Activated CD4-positive, CD25-positive, alpha-beta regulatory T cell treated with anti-CD3 and anti-CD28 coated beads, Interleukin-2, amount 50 U/mL, for 24 hours (primary cell): ENCODE results near the gene FNIP1.
A peak's percentile ranks its signal among the peaks of the same experiment; 100 is the strongest.
"Not testable (repeated sequence)": the region's sequence is repeated elsewhere in the genome, so short reads cannot be mapped to it uniquely, and the experiment has no call there.

Experiments
- ATAC-seq, 2 donors: fragments of 150-1000 bp; cut with Tn5 transposase; one replicate each; pipeline ENCODE4 v1.10.0; 2021; ENCODE audit warnings: mild to moderate bottlenecking in 1 of 2, moderate library complexity in 1 of 2

The FNIP1 gene

DNA sequence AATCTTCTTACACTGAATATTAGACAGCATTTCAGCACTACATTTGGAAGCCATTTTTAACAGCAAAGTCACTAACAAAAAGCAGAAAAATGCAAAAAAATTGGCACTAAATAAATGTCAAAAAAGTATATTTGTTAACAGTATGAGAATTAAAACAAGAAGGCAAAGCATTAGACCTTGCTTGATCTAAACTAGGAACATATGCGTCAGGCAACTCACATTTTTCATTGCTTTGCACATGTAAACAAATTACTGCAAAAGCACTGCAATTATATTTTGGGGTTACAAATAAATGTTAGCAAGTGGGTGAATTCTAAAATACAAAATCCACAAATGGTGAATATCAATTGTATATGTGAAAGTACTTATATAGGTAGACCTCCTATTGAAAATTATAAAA is 112.8 kb downstream of the FNIP1 start:
- ATAC-seq = no peak

DNA sequence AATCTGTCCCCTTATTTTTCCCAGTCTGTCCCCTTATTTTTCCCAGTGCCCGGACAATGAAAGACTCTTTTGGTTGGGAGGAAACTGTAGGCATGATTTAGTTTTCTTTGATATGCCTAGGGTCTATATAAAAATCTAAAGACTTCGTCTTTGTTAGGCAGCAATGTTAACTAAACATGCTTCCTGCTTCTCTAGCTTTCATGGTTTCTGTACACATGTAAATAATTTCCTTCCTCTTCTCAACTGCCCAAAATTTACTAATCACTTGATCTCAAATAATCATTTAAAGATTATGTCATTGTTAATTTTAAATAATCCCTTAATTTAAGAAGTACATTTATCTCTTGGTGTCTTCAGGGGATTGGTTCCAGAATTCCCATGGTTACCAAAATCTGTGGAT is 114.0 kb downstream of the FNIP1 start:
- ATAC-seq = no peak

DNA sequence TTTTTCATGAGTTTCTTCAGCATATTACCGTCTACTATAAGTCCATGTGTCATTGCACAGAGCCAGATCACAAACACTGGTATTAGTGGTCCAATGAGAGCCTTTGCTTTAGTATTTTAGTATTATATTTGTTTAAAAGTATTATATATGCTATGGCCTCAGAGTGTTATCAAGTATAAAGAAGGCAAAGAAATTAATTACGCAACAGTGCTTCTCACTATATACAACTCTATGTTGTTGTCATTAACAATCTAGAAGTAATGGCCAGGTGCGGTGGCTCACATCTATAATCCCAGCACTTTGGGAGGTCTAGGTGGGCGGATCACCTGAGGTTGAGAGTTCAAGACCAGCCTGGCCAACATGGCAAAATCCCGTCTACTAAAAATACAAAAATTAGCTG is 114.6 kb downstream of the FNIP1 start:
- ATAC-seq = no peak

DNA sequence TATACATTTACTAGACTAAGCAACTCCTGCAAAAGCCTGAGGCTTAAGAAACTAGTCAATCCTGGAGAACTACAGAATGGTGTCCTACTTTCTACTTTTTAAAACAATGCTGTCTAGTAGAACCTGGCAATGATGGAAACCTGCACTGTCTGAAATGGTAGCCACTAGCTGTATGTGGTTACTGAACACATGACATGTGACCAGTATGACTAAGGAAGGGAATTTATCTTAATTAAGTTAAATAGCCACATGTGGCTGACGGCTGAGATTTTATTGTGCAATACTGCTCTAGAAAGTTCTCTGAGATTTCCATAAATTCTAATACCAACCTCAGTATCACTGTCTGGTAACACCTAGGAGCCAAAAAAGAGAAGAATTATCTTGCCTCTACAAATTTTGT is 116.9 kb downstream of the FNIP1 start:
- no peak for ATAC-seq

DNA sequence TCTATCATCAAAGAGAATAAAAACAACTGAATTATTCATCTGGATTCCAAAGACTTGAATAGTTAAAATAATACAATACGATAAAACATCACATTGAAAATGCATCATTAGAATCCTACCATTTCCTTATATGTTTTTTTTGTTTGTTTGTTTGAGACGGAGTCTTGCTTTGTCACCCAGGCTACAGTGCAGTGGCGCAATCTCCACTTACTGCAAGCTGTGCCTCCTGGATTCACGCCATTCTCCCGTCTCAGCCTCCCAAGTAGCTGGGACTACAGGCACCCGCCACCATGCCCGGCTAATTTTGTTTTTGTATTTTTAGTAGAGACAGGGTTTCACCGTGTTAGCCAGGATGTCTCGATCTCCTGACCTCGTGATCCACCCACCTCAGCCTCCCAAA is 118.5 kb downstream of the FNIP1 start:
- ATAC-seq = not testable (repeated sequence)

DNA sequence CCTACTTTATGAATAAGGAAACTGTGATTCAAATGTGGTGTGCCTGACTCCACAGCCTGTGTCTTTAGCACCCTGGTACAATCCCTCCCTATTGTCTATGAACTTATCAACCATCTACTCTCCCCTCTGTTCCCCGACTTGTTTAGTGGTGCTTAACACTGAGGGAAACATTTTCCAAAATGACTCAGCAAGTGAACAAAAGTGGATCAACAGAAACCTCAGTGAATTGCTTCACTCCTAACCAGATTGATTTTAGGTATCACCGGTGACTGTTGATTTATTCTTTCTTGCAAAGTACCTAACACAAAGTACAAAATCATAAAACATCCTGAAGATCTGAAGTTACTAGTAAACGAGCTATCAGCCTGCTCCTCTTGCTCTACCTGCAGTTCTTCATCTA is 119.7 kb downstream of the FNIP1 start:
- no peak for ATAC-seq

DNA sequence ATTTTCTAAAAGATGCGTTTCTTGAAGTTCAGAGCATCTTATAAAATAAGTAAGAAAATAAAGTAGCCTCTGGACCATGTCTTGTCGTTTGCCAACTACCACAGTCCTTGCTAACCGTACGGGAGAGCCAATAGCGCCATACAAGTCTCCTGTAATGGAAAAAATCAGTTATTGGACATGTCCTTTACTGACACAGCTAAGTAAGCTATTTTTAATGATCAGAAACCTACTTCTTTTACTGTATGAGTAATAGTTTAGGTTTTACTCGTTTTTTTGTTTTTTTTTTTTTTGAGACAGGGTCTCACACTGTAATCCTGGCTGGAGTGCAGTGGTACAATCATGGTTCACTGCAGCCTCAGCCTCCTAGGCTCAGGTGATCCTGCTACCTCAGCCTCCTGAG is 124.0 kb downstream of the FNIP1 start:
- ATAC-seq = no peak

DNA sequence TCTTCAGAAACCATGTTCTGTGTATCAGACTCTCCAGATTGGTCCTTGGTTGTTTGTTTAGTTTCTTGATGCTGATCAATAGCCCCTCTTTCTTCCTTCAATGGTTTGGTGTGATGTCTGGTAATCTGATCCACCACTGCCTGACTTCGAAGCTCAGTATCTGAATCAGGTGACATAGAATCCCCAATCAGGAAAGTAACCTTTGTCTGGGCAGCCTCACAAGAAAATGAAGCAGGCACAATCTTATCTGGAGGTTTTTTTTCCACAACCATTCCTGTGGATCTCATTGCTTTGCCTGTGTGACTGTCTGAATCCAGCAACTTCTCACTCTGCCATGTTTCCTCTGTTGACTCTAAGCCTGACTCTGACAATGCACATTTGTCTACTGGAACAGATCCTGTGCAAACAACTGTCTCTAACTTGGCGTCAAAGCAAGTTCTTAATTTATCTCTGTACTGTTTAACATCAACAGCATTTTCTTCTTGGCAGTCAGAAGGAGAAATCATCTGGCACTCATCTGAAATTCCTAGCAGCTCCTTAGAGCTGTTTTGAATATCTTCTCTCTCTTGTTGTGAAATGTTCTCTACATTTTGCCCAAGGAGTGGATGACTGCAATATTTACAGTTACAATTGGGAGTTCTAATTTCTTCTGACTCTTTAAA is 124.7 kb downstream of the FNIP1 start:
- ATAC-seq = no peak

DNA sequence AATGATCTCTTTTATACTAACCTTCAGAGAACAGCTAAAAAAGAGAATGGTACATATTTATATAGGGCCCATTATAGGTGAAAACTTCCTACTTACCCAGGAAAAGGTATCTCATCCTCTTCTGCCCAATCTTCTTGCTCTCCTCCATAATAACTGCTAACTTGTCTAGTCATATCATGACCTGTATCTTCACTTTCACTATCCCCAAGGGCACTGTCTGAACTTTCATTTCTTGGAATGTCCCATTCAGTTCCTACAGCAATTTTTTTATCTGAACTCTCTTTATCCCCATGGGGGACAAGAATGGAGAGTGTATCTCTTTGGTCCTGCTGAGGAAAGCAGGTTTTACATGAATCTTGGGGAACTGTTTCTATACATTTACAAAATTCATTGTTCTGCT is 125.4 kb downstream of the FNIP1 start:
- no peak for ATAC-seq

DNA sequence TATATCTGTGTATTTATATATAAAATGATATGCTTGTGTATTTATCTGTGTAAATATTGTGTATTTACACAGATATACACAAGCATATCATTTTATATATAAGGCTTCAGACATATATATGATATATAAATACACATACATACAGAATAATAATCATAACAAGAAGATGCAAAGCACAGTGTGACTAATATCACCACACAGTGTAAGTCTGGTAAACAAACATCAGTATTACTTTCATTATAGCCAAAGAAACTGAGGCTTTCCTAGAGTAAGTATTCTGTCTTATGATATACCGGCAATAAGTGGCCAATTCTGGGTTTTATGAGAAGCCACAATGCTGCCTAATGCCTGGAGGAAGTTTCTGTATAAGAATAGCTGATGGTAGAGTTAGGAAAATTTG is 131.9 kb downstream of the FNIP1 start:
- ATAC-seq = peak in 1 of 2 donors; percentile 63

DNA sequence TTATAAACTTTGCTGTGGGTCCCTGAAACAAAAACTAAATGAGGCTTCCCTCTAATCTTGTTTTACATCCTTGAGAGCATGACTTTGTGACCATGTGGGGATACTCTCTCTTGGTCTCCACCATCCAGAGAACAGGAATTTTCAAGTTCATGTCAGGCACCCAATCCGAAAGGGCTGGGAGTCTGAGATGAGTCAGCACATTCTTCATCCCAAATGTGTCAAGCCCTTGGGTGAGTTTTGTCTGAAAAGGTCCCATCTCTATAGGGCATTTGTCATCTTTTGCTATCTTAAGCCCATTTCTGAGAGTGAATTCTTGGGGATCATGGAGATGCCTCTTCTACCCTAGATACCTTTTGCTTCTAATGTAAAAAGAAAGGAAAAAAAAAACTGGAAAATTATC is 134.9 kb downstream of the FNIP1 start:
- ATAC-seq = no peak

DNA sequence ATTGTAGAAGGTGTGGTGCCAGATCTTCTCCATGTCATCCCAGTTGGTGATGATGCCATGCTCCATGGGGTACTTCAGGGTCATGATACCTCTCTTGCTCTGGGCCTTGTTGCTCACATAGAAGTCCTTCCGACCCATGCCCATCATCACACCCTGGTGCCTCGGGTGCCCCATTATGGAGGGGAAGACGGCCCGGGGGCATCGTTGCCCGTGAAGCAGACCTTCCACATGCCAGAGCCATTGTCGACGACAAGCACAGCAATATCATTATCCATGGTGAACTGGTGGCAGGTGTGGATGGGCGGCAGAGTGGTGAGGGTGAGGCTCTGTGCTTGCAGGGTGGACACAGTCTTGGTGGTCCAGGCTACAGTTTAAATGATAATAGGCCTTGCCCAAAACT is 137.0 kb downstream of the FNIP1 start:
- no peak for ATAC-seq

DNA sequence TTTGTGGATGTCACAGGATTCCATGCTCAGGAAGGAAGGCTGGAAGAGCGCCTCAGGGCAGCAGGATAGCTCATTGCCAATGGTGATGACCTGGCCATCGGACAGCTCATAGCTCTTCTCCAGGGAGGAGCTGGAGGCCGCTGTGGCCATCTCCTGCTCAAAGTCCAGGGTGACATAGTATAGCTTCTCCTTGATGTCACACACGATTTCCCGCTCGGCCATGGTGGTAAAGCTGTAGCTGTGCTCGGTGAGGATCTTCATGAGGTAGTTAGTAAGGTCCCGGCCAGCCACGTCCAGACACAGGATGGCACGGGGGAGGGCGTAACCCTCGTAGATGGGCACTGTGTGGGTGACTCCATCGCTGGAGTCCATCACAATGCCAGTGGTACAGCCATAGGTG is 137.5 kb downstream of the FNIP1 start:
- ATAC-seq = no peak

DNA sequence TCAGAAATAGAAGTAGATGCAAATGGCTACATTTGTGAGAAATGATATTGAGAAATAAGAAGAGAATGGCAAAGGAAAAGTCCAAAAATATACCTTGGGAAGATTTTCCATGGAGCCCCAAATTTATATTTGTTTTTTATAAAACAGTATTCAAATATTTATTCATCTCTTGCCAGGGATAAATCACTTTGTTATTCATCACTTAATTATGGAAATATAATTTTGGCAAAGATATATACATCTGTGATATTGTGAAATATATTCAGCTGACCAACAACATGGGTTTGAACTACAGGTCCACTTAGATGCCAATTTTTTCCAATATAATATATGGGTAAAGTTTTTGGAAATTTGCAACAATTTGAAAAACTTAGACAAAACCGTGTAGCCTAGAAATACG is 142.0 kb downstream of the FNIP1 start:
- ATAC-seq = no peak

DNA sequence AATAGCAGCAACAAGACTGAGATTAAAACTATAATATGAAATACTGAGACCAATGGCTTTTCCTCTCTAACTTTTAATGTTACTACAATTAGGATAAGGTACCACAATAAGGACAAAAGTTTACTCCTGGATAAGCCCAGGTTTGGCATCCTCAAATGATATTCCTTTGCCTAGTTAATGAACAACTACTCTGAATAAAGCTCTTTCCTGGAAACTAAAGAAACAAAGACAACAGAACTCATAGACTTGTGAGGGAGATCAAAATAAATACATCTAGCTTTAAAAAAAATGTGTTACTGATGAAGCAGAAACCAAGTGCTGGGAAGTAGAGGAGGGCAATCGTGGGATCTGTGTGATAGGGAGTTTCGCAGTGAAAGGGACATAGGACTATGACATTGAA is 142.5 kb downstream of the FNIP1 start:
- no peak for ATAC-seq

DNA sequence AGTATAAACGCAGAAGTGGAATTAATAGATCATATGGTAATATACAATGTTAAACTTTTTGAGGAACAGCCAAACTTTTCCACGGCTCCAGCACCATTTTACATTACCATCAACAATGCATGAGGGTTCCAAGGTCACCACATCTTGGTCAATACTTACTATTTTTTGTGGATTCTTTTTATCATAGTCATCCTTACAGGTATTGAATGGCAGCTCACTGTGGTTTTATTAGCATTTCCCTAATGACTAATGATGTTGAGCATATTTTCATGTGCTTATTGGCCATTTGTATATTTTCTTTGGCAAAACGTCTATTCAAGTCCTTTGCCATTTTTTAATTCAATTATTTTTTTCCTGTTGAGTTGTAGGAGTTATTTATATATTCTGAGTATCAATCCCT is 147.7 kb downstream of the FNIP1 start:
- no peak for ATAC-seq

DNA sequence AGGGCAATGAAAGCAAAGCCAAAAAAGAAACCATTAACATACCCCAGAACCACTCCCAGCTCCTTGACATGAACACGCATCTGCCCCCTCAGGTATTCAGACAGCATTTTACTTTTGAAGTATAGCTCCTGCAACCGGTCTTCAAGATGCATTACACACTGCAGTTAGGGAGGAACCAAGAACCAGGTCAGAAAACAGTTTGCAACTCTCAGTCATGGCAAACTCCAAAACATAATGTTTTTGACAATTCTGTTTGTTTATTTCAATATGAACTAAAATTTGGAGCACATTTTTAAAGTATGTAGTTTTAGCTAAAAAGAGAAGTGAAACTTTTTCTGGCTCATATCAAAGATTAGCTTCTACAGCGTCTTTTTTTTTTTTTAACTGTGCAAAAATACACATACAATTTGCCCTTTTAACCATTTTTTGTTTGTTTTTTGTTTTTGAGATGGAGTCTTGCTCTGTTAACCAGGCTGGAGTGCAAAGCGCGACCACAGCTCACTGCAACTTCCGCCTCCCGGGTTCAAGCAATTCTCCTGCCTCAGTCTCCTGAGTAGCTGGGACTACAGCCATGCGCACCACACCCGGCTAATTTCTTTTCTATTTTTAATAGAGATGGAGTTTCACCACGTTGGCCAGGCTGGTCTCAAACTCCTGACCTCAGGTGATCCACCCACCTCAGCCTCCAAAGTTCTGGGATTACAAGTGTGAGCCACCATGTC is 149.6 kb downstream of the FNIP1 start:
- no peak for ATAC-seq

DNA sequence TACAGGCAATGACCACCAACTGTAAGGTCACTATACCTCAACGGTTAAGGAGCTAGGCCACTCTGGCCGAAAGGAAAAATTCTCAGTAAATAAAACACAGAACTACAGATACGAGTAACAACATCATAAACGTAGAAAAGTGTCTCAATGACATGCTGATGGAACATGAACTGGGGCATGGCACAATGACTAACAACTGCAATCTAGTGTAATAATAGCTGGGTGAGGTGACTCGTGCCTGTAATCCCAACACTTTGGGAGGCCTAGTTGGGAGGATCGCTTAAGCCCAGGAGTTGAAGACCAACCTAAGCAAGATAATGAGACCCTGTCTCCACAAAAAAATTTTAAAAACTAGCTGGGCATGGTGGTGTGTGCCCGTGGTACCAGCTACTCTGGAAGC is 152.0 kb downstream of the FNIP1 start:
- no peak for ATAC-seq

DNA sequence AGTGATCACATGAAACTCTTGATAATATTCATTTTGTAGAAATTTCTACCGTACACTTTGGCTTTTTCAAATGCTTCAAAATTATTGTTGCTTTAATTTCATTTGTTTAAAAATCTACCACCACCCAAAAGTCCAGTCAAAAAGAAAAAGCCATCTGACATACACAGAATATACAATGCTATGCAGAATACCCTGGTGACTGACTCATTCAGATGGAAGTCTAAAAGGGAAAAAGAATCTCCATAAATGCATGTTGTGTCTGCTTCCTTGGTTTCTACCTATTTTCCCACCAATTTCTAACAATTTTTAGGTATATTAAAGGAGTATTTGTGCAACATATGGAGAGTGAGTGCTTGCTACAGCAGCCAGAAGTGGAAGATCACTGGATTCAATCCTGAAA is 152.4 kb downstream of the FNIP1 start:
- no peak for ATAC-seq

DNA sequence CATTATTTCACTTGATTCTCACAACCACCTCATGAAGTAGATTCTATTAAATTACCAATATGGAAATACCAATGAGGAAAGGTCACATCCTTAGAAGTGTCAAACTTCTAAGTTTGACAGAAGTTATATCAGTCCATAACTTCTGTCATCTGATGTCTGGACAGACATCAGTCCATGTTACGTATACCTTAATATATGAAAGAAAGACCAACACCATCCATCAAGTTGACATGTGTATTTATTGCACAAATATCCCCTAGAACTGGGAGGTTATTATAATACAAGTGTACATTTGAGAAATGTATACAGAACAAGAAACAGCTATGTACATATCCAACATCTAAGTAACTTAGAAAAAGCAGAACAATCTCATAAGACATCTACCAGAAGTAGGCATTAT is 155.3 kb downstream of the FNIP1 start:
- ATAC-seq = no peak

DNA sequence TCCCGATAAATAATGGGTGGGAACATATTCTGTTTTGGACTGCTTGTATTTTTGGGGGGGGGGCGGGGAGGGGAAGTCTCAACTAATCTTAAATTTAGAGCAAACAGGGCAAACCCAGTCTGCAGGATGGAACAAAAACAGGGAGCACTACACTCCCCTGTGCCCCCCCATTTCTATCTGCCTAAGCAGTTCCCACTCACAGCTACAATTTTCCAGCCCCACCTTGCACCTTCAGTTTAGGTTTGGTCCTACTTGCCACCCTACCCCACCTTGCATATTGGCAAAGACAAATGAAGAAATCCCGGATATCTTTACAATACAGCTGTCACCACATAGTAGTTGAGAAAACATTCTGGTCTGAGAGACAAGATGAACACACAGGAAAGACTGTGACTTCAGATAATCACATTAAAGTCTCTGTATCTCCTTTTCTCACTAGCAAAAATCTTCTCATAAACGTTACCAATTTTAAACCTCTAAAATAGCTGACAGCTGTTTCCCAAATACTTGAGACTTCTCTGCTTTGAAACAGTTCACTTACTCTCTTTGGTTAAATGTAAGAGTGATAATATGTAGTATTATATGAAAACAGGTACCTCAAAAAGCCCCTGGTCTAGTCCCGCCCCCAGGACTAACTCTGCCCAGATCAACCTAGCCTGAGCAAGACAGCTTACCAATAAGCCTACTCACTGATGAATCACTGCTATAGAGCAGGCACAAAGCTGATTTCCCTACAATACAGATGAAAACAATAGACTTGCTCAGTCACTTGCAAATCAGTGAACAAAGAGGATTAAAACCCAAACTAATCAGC is 156.6 kb downstream of the FNIP1 start:
- peak; percentile 99 for ATAC-seq

DNA sequence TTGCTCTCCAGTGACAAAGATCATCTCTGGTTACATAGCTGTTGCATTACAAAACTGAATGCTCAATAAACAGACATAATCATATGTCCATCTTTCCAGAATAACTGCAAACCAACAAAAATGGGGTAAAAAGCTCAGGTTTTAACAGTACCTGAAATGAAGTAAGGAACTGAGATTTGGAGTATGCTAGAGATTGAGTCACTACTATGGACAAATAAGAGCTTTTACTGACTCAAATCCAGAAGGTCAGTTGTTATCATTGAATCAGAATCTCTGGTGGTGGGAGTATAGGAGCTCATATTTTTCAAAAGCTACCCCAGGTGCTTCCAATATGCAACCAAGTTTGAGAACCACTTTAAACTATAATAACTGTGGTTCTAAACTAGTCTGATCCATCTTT is 157.7 kb downstream of the FNIP1 start:
- no peak for ATAC-seq

DNA sequence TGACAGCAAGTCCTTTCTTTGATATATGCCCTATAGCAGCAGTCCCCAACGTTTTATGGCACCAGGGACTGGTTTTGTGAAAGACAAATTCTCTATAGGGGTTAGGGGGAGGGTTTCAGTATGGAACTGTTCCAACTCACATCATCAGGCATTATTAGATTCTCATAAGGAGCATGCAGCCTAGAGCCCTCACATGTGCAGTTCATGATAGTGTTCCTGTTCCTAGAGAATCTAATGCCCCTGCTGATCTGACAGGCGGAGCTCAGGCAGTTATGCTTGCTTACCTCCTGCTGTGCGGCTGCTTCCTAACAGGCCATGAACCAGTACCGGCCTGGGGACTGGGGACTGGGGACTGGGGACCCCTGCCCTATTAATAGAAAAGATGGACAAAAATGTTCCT is 159.1 kb downstream of the FNIP1 start:
- no peak for ATAC-seq
